H9 (cell line): ENCODE results near the gene RASGEF1C. TPM values are rescaled to one million over a fixed set of nuclear protein-coding genes. Genes with fewer than 3 reads are reported as not detected.

Experiments used
- DNase-seq: peaks from one replicate; pipeline ENCODE4 v3.0.0-alpha.2; 2017
- H2AFZ ChIP-seq: one replicate; pipeline ENCODE4 v1.6.1; 2013; ENCODE audit warnings: mild to moderate bottlenecking, low read length, control low read depth, moderate library complexity
- H2AK5ac ChIP-seq: 2 replicates; pipeline ENCODE4 v1.6.1; 2013; ENCODE audit warnings: low read length, control low read depth, mixed read lengths; ENCODE audit not compliant: insufficient read length
- H2BK120ac ChIP-seq: one replicate; pipeline ENCODE4 v1.6.1; 2013; ENCODE audit warnings: low read depth, mild to moderate bottlenecking, low read length, control low read depth, inconsistent platforms; ENCODE audit not compliant: poor library complexity, severe bottlenecking
- H2BK12ac ChIP-seq: 2 replicates; pipeline ENCODE4 v1.6.1; 2013; ENCODE audit warnings: low read length, control low read depth, mixed read lengths, low read depth; ENCODE audit not compliant: insufficient read length
- H2BK15ac ChIP-seq: 2 replicates; pipeline ENCODE4 v1.6.1; 2013; ENCODE audit warnings: low read depth, low read length, control low read depth
- H2BK20ac ChIP-seq: one replicate; pipeline ENCODE4 v1.6.1; 2013; ENCODE audit warnings: low read depth, mild to moderate bottlenecking, low read length, control low read depth, inconsistent platforms; ENCODE audit not compliant: poor library complexity, severe bottlenecking
- H2BK5ac ChIP-seq: 2 replicates; pipeline ENCODE4 v1.6.1; 2013; ENCODE audit warnings: low read length, control low read depth, mixed read lengths; ENCODE audit not compliant: insufficient read length
- H3K14ac ChIP-seq: 2 replicates; pipeline ENCODE4 v1.6.1; 2013; ENCODE audit warnings: low read length, control low read depth; ENCODE audit not compliant: insufficient read depth
- H3K18ac ChIP-seq: 2 replicates; pipeline ENCODE4 v1.6.1; 2013; ENCODE audit warnings: low read depth, mild to moderate bottlenecking, mixed read lengths, low read length, control low read depth; ENCODE audit not compliant: insufficient read length
- H3K23ac ChIP-seq: 2 replicates; pipeline ENCODE4 v1.6.1; 2013; ENCODE audit warnings: low read length, control low read depth, mixed read lengths, low read depth; ENCODE audit not compliant: insufficient read length
- H3K23me2 ChIP-seq: 2 replicates; pipeline ENCODE4 v1.6.1; 2013; ENCODE audit warnings: low read depth, mild to moderate bottlenecking, mixed read lengths, low read length, control low read depth; ENCODE audit not compliant: insufficient read length, poor library complexity, severe bottlenecking
- H3K27ac ChIP-seq: 2 replicates; pipeline ENCODE4 v1.5.1; 2013; ENCODE audit warnings: low read length, control low read depth, mixed read lengths, low read depth; ENCODE audit not compliant: insufficient read length
- H3K27me3 ChIP-seq: 2 replicates; pipeline ENCODE4 v1.6.1; 2013; ENCODE audit warnings: low read length, control low read depth, inconsistent platforms; ENCODE audit not compliant: insufficient read depth
- H3K4ac ChIP-seq: 2 replicates; pipeline ENCODE4 v1.6.1; 2013; ENCODE audit warnings: low read depth, mild to moderate bottlenecking, control low read depth, inconsistent platforms, low read length, moderate library complexity
- H3K4me1 ChIP-seq: 2 replicates; pipeline ENCODE4 v1.6.1; 2013; ENCODE audit warnings: low read length, control low read depth, inconsistent platforms; ENCODE audit not compliant: insufficient read depth
- H3K4me2 ChIP-seq: 2 replicates; pipeline ENCODE4 v1.6.1; 2013; ENCODE audit warnings: low read length, control low read depth, mixed read lengths; ENCODE audit not compliant: insufficient read length, insufficient read depth
- H3K56ac ChIP-seq: 2 replicates; pipeline ENCODE4 v1.6.1; 2013; ENCODE audit warnings: low read depth, mild to moderate bottlenecking, mixed read lengths, low read length, control low read depth; ENCODE audit not compliant: insufficient read length
- H3K79me1 ChIP-seq: 2 replicates; pipeline ENCODE4 v1.6.1; 2013; ENCODE audit warnings: low read depth, mild to moderate bottlenecking, moderate library complexity, low read length, control low read depth, inconsistent platforms; ENCODE audit not compliant: insufficient read depth, poor library complexity, severe bottlenecking
- H3K79me2 ChIP-seq: 2 replicates; pipeline ENCODE4 v1.6.1; 2013; ENCODE audit warnings: low read length, control low read depth, inconsistent platforms; ENCODE audit not compliant: insufficient read depth
- H3K9ac ChIP-seq: 2 replicates; pipeline ENCODE4 v1.6.1; 2013; ENCODE audit warnings: low read length, control low read depth, mixed read lengths; ENCODE audit not compliant: insufficient read length; ENCODE audit errors: extremely low read depth
- H3K9me3 ChIP-seq: one replicate; pipeline ENCODE4 v1.6.1; 2013; ENCODE audit warnings: low read depth, low read length, inconsistent platforms; ENCODE audit not compliant: control insufficient read depth
- H3T11ph ChIP-seq: one replicate; pipeline ENCODE4 v1.6.1; 2013; ENCODE audit warnings: mild to moderate bottlenecking, low read length, control low read depth, inconsistent platforms
- H4K20me1 ChIP-seq: one replicate; pipeline ENCODE4 v1.6.1; 2013; ENCODE audit not compliant: control insufficient read depth, insufficient read length, insufficient read depth
- H4K5ac ChIP-seq: 2 replicates; pipeline ENCODE4 v1.6.1; 2013; ENCODE audit warnings: low read depth, mild to moderate bottlenecking, mixed read lengths, low read length, control low read depth; ENCODE audit not compliant: insufficient read length
- H4K8ac ChIP-seq: replicated peaks from 2 replicates; pipeline ENCODE4 v1.6.1; 2013; ENCODE audit warnings: low read length, control low read depth, mixed read lengths, low read depth; ENCODE audit not compliant: insufficient read length
- H4K91ac ChIP-seq: 2 replicates; pipeline ENCODE4 v1.6.1; 2013; ENCODE audit warnings: low read depth, mild to moderate bottlenecking, moderate library complexity, mixed read lengths, low read length, control low read depth; ENCODE audit not compliant: insufficient read length
- H3K27ac Mint-ChIP-seq, 3 experiments: 2 replicates in 2 of 3; 3 replicates in 1 of 3; pipeline ENCODE4 v1.8.0; 2020 to 2021; ENCODE audit warnings: mixed read lengths in 3 of 3, mild to moderate bottlenecking in 1 of 3, moderate library complexity in 1 of 3
- H3K27me3 Mint-ChIP-seq: 2 replicates; pipeline ENCODE4 v1.8.0; 2021; ENCODE audit warnings: low read depth, mild to moderate bottlenecking, moderate library complexity, mixed read lengths
- H3K36me3 Mint-ChIP-seq, 3 experiments: 2 replicates in 2 of 3; 3 replicates in 1 of 3; pipeline ENCODE4 v1.8.0; 2020 to 2021; ENCODE audit warnings: low read depth in 3 of 3, mixed read lengths in 3 of 3; ENCODE audit not compliant: insufficient read depth in 1 of 3
- H3K4me1 Mint-ChIP-seq, 2 experiments: 2 replicates each; pipeline ENCODE4 v1.8.0; 2020; ENCODE audit warnings: mixed read lengths in 2 of 2
- H3K4me3 Mint-ChIP-seq, 2 experiments: 2 replicates in 1 of 2; 3 replicates in 1 of 2; pipeline ENCODE4 v1.8.0; 2020 to 2021; ENCODE audit warnings: mild to moderate bottlenecking in 2 of 2, mixed read lengths in 2 of 2, moderate library complexity in 1 of 2
- H3K9me3 Mint-ChIP-seq, 2 experiments: 2 replicates in 1 of 2; 3 replicates in 1 of 2; pipeline ENCODE4 v1.8.0; 2020; ENCODE audit warnings: mild to moderate bottlenecking in 2 of 2, mixed read lengths in 2 of 2, moderate library complexity in 1 of 2
- CTCF ChIP-seq: fragments of 200-600 bp; sonication (generic); conservative IDR thresholded peaks from 3 replicates; pipeline ENCODE4 v1.8.0; 2021; ENCODE audit warnings: antibody characterized with exemption, mild to moderate bottlenecking
- WGBS: extraction: QIAGEN DNeasy Blood & Tissue Kit; methylation state at CpG from one replicate; pipeline ENCODE4 v1.1.7; 2013; ENCODE audit warnings: missing lambda C conversion rate, low lambda C conversion rate, mixed read lengths; ENCODE audit not compliant: insufficient read length; ENCODE audit errors: extremely low coverage; 5-methylcytosine and 5-hydroxymethylcytosine counted together
- total RNA-seq: library from RNA; stranded (reverse); gene quantifications from 2 replicates; pipeline ENCODE4 v1.2.1, GENCODE V29; 2021

Gene RASGEF1C
- total RNA-seq, 1 experiment from 2014 or later, result 0.83 TPM

GRCh38 chr5:180204276-180204819, 4.7 kb downstream of the RASGEF1C start:
- H4K91ac ChIP-seq, result no peak overlapping the region

More at GRCh38 chr5:180204276-180204819, 4.7 kb downstream of the RASGEF1C start:
- H4K5ac ChIP-seq, result no peak overlapping the region
- peaks cover 7% of the 10 kb centered on the region; the same call in 1 of the 2 replicates for H3K27me3 ChIP-seq
- no peak overlapping the region for H3K9ac ChIP-seq
- H4K8ac ChIP-seq, result no peak overlapping the region
- no peaks in the 10 kb centered on the region for H3K79me2 ChIP-seq
- no peak overlapping the region for H3K18ac ChIP-seq
- no peak for DNase-seq
- no peak overlapping the region for H3K23ac ChIP-seq
- Mint-ChIP-seq H3K27ac (no peak overlapping the region), H3K4me1 (peaks cover 11 to 17% of the 10 kb centered on the region in 2 experiments; a peak in 3 of 4 replicates), H3K36me3 (no peaks in the 10 kb centered on the region), H3K4me3 (no peak overlapping the region), H3K27me3 (peaks cover 17% of the 10 kb centered on the region), H3K9me3 (0 out of 5 replicates have a peak, but pooled peaks cover 0 to 4% of the 10 kb centered on the region in 2 experiments)
- no peak overlapping the region for H2BK20ac ChIP-seq
- H2BK120ac ChIP-seq, result no peak overlapping the region
- no peak overlapping the region for H2AK5ac ChIP-seq
- no peaks in the 10 kb centered on the region for H3K23me2 ChIP-seq
- no peak overlapping the region for H3K4ac ChIP-seq
- no peak overlapping the region for H3K27ac ChIP-seq
- H3K56ac ChIP-seq, result no peak overlapping the region
- no peak overlapping the region for H2BK12ac ChIP-seq
- H3K4me2 ChIP-seq, result no peak overlapping the region
- WGBS, result no CpG with 5 or more reads among the region's 1 CpG
- no peaks in the 10 kb centered on the region for H4K20me1 ChIP-seq
- no peak overlapping the region for H3K14ac ChIP-seq
- TF ChIP-seq CTCF, result no peak
- no peaks in the 10 kb centered on the region for H3K4me1 ChIP-seq
- no peak overlapping the region for H3T11ph ChIP-seq
- H2BK15ac ChIP-seq, result no peak overlapping the region
- H3K79me1 ChIP-seq, result no peaks in the 10 kb centered on the region
- no peaks in the 10 kb centered on the region for H3K9me3 ChIP-seq
- no peak overlapping the region for H2AFZ ChIP-seq
- H2BK5ac ChIP-seq, result no peak overlapping the region
